WTC11 (cell line): ENCODE data around the gene CAND2.

Source experiments
- AFF4 ChIP-seq: sonication (generic); formaldehyde crosslinking; IDR thresholded peaks from 2 replicates; pipeline ENCODE4 v1.8.1; 2023; ENCODE audit warnings: mild to moderate bottlenecking, missing genetic modification reagents, borderline replicate concordance
- NR1H2 ChIP-seq: sonication (generic); formaldehyde crosslinking; IDR thresholded peaks from 2 replicates; pipeline ENCODE4 v1.9.0; 2021; ENCODE audit warnings: mild to moderate bottlenecking, moderate library complexity, missing genetic modification reagents
- PREB ChIP-seq: sonication (generic); formaldehyde crosslinking; IDR thresholded peaks from 2 replicates; pipeline ENCODE4 v1.8.1; 2022; ENCODE audit warnings: mild to moderate bottlenecking, missing genetic modification reagents, moderate library complexity, borderline replicate concordance
- SP1 ChIP-seq: sonication (generic); formaldehyde crosslinking; conservative IDR thresholded peaks from 2 replicates; pipeline ENCODE4 v1.8.1; 2022; ENCODE audit warnings: missing genetic modification reagents
- STAT6 ChIP-seq: sonication (generic); formaldehyde crosslinking; conservative IDR thresholded peaks from 2 replicates; pipeline ENCODE4 v1.8.1; 2023; ENCODE audit warnings: mild to moderate bottlenecking, low read depth, missing genetic modification reagents, moderate library complexity
- ZBTB21 ChIP-seq: sonication (generic); formaldehyde crosslinking; IDR thresholded peaks from 2 replicates; pipeline ENCODE4 v1.8.1; 2023; ENCODE audit warnings: mild to moderate bottlenecking, missing genetic modification reagents, borderline replicate concordance
- ZNF416 ChIP-seq: fragments of 250-450 bp; sonication (Bioruptor Pico); IDR thresholded peaks from 2 replicates; pipeline ENCODE4 v1.9.0; 2021; ENCODE audit warnings: mild to moderate bottlenecking, inconsistent platforms
- TF ChIP-seq, protein P1 (sequence below): fragments of 200-600 bp; IDR thresholded peaks from 2 replicates; pipeline ENCODE4 v1.8.0; 2022; ENCODE audit warnings: antibody characterized with exemption

GRCh38 chr3:12758025-12758781 lies 38.3 kb upstream of the CAND2 start:
- no peak for TF ChIP-seq SP1 (CRISPR knock-in tag)
- TF ChIP-seq, protein P1, sequence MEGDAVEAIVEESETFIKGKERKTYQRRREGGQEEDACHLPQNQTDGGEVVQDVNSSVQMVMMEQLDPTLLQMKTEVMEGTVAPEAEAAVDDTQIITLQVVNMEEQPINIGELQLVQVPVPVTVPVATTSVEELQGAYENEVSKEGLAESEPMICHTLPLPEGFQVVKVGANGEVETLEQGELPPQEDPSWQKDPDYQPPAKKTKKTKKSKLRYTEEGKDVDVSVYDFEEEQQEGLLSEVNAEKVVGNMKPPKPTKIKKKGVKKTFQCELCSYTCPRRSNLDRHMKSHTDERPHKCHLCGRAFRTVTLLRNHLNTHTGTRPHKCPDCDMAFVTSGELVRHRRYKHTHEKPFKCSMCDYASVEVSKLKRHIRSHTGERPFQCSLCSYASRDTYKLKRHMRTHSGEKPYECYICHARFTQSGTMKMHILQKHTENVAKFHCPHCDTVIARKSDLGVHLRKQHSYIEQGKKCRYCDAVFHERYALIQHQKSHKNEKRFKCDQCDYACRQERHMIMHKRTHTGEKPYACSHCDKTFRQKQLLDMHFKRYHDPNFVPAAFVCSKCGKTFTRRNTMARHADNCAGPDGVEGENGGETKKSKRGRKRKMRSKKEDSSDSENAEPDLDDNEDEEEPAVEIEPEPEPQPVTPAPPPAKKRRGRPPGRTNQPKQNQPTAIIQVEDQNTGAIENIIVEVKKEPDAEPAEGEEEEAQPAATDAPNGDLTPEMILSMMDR, result no peak
- no peak for TF ChIP-seq STAT6
- no peak for TF ChIP-seq AFF4 (CRISPR knock-in tag)
- TF ChIP-seq PREB (CRISPR knock-in tag), result no peak
- TF ChIP-seq NR1H2 (CRISPR knock-in tag), result no peak
- no peak for TF ChIP-seq ZBTB21 (CRISPR knock-in tag)
- no peak for TF ChIP-seq ZNF416 (CRISPR knock-in tag)
